ENCODE measurements around the gene SCD5.

DNA sequence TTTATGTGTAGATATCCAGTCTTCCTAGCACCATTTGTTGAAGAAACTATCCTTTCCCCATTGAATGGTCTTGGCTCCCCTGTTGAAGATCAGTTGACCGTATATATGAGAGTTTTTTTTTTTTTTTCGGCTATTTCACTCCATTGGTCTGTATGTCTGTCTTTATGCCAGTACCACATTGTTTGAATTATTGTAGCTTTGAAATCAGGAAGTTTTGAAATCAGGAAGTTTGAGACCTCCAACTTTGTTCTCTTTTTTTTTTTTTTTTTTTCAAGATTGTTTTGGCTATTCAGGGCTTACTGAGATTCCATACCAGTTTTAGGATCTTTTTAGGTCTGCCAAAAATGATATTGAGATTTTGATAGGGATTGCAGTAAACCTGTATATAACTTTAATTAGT is 4.3 kb upstream of the SCD5 start:
- TF ChIP-seq, protein P1, sequence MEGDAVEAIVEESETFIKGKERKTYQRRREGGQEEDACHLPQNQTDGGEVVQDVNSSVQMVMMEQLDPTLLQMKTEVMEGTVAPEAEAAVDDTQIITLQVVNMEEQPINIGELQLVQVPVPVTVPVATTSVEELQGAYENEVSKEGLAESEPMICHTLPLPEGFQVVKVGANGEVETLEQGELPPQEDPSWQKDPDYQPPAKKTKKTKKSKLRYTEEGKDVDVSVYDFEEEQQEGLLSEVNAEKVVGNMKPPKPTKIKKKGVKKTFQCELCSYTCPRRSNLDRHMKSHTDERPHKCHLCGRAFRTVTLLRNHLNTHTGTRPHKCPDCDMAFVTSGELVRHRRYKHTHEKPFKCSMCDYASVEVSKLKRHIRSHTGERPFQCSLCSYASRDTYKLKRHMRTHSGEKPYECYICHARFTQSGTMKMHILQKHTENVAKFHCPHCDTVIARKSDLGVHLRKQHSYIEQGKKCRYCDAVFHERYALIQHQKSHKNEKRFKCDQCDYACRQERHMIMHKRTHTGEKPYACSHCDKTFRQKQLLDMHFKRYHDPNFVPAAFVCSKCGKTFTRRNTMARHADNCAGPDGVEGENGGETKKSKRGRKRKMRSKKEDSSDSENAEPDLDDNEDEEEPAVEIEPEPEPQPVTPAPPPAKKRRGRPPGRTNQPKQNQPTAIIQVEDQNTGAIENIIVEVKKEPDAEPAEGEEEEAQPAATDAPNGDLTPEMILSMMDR (IDR thresholded peaks at IDR 0.05; ENCODE audit: insufficient read depth, low read depth, low read length) = no peak
- no peak for TF ChIP-seq EZH2 (IDR thresholded peaks at IDR 0.05; ENCODE audit: insufficient read depth, low read length)

All from astrocyte (in vitro differentiated cells and primary cell).